ENCODE data around the gene SKAP2.
"Not testable (repeated sequence)": the region's sequence is repeated elsewhere in the genome, so short reads cannot be mapped to it uniquely, and the experiment has no call there.

Gene SKAP2

GRCh38 chr7:26857170-26857505 lies 7.3 kb downstream of the SKAP2 start:
- DNase-seq: no peak

GRCh38 chr7:26856176-26856985 lies 8.0 kb downstream of the SKAP2 start:
- no peak for DNase-seq

- no peak for DNase-seq
These were observed 9.2 kb downstream of the SKAP2 start for GRCh38 chr7:26854876-26855855.

GRCh38 chr7:26853788-26854393 lies 10.5 kb downstream of the SKAP2 start:
- no peak for DNase-seq

GRCh38 chr7:26850193-26850651 lies 14.2 kb downstream of the SKAP2 start:
- no peak for DNase-seq

- DNase-seq: no peak
These were observed 20.7 kb downstream of the SKAP2 start for GRCh38 chr7:26843705-26844104.

GRCh38 chr7:26842897-26843296 lies 21.5 kb downstream of the SKAP2 start:
- no peak for DNase-seq

- no peak for DNase-seq
These were observed 23.2 kb downstream of the SKAP2 start for GRCh38 chr7:26841003-26841739.

- DNase-seq: not testable (repeated sequence)
These were observed 27.6 kb downstream of the SKAP2 start for GRCh38 chr7:26836793-26837192.

- DNase-seq: no peak
These were observed 49.0 kb downstream of the SKAP2 start for GRCh38 chr7:26815426-26815825.

GRCh38 chr7:26813432-26813831 lies 51.0 kb downstream of the SKAP2 start:
- DNase-seq: no peak

- DNase-seq: no peak
These were observed 69.8 kb downstream of the SKAP2 start for GRCh38 chr7:26794541-26794940.

GRCh38 chr7:26792576-26792975 lies 71.8 kb downstream of the SKAP2 start:
- no peak for DNase-seq

GRCh38 chr7:26792006-26792405 lies 72.4 kb downstream of the SKAP2 start:
- DNase-seq: no peak

- no peak for DNase-seq
These were observed 74.8 kb downstream of the SKAP2 start for GRCh38 chr7:26789481-26790184.

GRCh38 chr7:26787701-26788100 lies 76.7 kb downstream of the SKAP2 start:
- DNase-seq: no peak

- DNase-seq: no peak
These were observed 80.3 kb downstream of the SKAP2 start for GRCh38 chr7:26784118-26784517.

- no peak for DNase-seq
These were observed 81.9 kb downstream of the SKAP2 start for GRCh38 chr7:26782501-26782900.

- no peak for DNase-seq
These were observed 84.3 kb downstream of the SKAP2 start for GRCh38 chr7:26779978-26780595.

GRCh38 chr7:26777385-26777784 lies 87.0 kb downstream of the SKAP2 start:
- no peak for DNase-seq

GRCh38 chr7:26760501-26760900 lies 103.9 kb downstream of the SKAP2 start:
- no peak for DNase-seq

GRCh38 chr7:26759108-26759507 lies 105.3 kb downstream of the SKAP2 start:
- DNase-seq: no peak

Measured in T1000 (cell line).